22Rv1 (cell line): ENCODE data around the gene ASIC1.

Experiments
- H3K27ac ChIP-seq: fragments of 450-650 bp; 2 replicates; pipeline ENCODE4 v1.5.1; 2017
- CTCF ChIP-seq: fragments of 450-650 bp; IDR thresholded peaks from 2 replicates; pipeline ENCODE4 v1.5.1; 2017; ENCODE audit warnings: mild to moderate bottlenecking
- ZFX ChIP-seq: fragments of 450-650 bp; IDR thresholded peaks from 2 replicates; pipeline ENCODE4 v1.6.1; 2017; ENCODE audit warnings: antibody characterized with exemption, borderline replicate concordance

ASIC1 gene

DNA sequence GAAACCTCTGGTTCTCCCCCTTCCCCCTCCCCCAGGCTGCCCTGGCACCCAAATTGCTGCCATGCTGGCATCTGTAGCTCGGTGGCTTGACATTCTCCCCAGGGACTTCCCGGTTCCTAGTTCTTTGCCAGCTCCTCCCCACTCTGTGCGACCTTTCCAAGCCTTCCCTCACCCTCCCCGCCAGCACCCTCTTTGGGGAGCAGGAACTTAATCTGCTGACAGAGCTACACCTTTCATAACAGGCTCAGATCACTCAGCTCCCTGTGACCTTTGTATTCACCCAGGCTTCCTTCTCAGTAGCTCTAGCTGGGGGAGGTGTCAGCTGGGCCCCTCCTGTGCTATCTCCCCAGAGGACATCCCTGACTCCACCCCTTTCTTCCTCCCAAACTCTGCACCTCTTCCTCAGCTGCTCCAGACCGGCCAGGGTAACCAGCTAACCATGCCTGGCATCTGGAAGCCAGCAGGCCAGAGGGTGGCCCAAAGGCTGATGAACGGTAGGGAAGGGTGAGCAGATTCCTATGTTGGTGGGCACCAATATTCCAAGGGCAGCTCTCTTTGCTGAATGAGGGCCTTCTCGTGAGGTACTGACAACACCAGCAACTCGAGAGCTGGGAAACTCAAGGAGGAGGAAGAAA, 52.8 kb downstream of the ASIC1 start:
- peak overlapping the region; percentile 49 for H3K27ac ChIP-seq
- TF ChIP-seq ZFX (no peak), CTCF (no peak)

GRCh38 chr12:50110762-50111351, 53.5 kb downstream of the ASIC1 start:
- TF ChIP-seq CTCF (no peak), ZFX (no peak)
- H3K27ac ChIP-seq: peak overlapping the region; percentile 49

GRCh38 chr12:50111395-50111692, 53.9 kb downstream of the ASIC1 start:
- peak overlapping the region; percentile 49 for H3K27ac ChIP-seq
- TF ChIP-seq ZFX: no peak
- no peak for TF ChIP-seq CTCF

- TF ChIP-seq ZFX (no peak), CTCF (peak; percentile 100)
- H3K27ac ChIP-seq: peak within 1 kb of the TSS; percentile 87
These were observed 54.5 kb downstream of the ASIC1 start, which contains the start of gene COX14 for GRCh38 chr12:50111693-50112455. TSS of gene COX14 (plus strand) at chr12:50112236. CDS start at chr12:50120044, 7,808 bp downstream.

GRCh38 chr12:50112456-50113218, 55.2 kb downstream of the ASIC1 start:
- H3K27ac ChIP-seq: peak overlapping the region; percentile 87
- TF ChIP-seq CTCF (no peak), ZFX (no peak)

- TF ChIP-seq ZFX: no peak
- TF ChIP-seq CTCF: no peak
These were observed 59.7 kb downstream of the ASIC1 start for GRCh38 chr12:50117057-50117622.

More at GRCh38 chr12:50117057-50117622, 59.7 kb downstream of the ASIC1 start:
- H3K27ac ChIP-seq: no peak overlapping the region
